Measurements from ENCODE around the gene LEFTY2.
"Not testable (repeated sequence)": the region's sequence is repeated elsewhere in the genome, so short reads cannot be mapped to it uniquely, and the experiment has no call there.

DNA sequence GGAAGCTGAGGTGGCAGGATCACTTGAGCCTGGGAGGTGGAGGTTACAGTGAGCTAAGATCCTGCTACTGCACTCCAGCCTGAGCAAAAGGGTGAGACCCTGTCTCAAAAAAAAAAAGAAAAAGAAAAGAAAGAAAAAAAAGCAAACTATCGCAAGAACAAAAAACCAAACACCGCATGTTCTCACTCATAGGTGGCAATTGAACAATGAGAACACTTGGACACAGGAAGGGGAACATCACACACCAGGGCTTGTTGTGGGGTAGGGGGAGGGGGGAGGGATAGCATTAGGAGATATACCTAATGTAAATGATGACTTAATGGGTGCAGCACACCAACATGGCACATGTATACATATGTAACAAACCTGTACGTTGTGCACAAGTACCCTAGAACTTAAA lies 11.6 kb downstream of the LEFTY2 start:
- TF ChIP-seq, protein P1, sequence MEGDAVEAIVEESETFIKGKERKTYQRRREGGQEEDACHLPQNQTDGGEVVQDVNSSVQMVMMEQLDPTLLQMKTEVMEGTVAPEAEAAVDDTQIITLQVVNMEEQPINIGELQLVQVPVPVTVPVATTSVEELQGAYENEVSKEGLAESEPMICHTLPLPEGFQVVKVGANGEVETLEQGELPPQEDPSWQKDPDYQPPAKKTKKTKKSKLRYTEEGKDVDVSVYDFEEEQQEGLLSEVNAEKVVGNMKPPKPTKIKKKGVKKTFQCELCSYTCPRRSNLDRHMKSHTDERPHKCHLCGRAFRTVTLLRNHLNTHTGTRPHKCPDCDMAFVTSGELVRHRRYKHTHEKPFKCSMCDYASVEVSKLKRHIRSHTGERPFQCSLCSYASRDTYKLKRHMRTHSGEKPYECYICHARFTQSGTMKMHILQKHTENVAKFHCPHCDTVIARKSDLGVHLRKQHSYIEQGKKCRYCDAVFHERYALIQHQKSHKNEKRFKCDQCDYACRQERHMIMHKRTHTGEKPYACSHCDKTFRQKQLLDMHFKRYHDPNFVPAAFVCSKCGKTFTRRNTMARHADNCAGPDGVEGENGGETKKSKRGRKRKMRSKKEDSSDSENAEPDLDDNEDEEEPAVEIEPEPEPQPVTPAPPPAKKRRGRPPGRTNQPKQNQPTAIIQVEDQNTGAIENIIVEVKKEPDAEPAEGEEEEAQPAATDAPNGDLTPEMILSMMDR (IDR thresholded peaks at IDR 0.05 in 2 of 3, conservative IDR thresholded peaks at IDR 0.05 in 1 of 3; ENCODE audit: control insufficient read depth in 2 of 3, extremely low read depth in 1 of 3, insufficient read depth in 1 of 3, low read depth in 3 of 3, low read length in 3 of 3): not testable (repeated sequence)
- TF ChIP-seq POLR2AphosphoS5 (IDR thresholded peaks at IDR 0.05; ENCODE audit: low read length); RCOR1 (conservative IDR thresholded peaks at IDR 0.05; ENCODE audit: low read depth, low read length); POLR2A (IDR thresholded peaks at IDR 0.05; ENCODE audit: low read depth, low read length); SPI1 (IDR thresholded peaks at IDR 0.05; ENCODE audit: borderline replicate concordance, insufficient read depth, low read depth, low read length); SRF (IDR thresholded peaks at IDR 0.05; ENCODE audit: low read depth in 2 of 2, low read length in 2 of 2); BHLHE40 (IDR thresholded peaks at IDR 0.05; ENCODE audit: borderline replicate concordance in 1 of 2, low read depth in 2 of 2, low read length in 1 of 2); EP300 (IDR thresholded peaks at IDR 0.05; ENCODE audit: borderline replicate concordance in 1 of 2, control insufficient read depth in 1 of 2, low read depth in 2 of 2, low read length in 2 of 2); SIN3A (IDR thresholded peaks at IDR 0.05; ENCODE audit: low read depth, low read length); TCF12 (IDR thresholded peaks at IDR 0.05; ENCODE audit: low read depth, low read length): not testable (repeated sequence)
- TF ChIP-seq, protein P2, sequence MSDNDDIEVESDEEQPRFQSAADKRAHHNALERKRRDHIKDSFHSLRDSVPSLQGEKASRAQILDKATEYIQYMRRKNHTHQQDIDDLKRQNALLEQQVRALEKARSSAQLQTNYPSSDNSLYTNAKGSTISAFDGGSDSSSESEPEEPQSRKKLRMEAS (IDR thresholded peaks at IDR 0.05; ENCODE audit: low read depth, low read length): not testable (repeated sequence)
